Vagina (tissue), 2 donors: ENCODE results near the gene GALNT17.

Source experiments
- POLR2A ChIP-seq, 2 donors: fragments of 450-650 bp; IDR thresholded peaks; one replicate each; pipeline ENCODE4 v1.6.1; 2017; ENCODE audit warnings: antibody characterized with exemption in 2 of 2, mild to moderate bottlenecking in 2 of 2, moderate library complexity in 2 of 2
- TF ChIP-seq, protein P1 (sequence below), 3 experiments: fragments of 450-650 bp in 2 of 3; fragments of 200-600 bp in 1 of 3; sonication (generic) in 1 of 3; IDR thresholded peaks; one replicate each; pipeline ENCODE4 v1.5.1; 2017 to 2019; ENCODE audit warnings: antibody characterized with exemption in 3 of 3, mild to moderate bottlenecking in 2 of 3, moderate library complexity in 2 of 3

DNA sequence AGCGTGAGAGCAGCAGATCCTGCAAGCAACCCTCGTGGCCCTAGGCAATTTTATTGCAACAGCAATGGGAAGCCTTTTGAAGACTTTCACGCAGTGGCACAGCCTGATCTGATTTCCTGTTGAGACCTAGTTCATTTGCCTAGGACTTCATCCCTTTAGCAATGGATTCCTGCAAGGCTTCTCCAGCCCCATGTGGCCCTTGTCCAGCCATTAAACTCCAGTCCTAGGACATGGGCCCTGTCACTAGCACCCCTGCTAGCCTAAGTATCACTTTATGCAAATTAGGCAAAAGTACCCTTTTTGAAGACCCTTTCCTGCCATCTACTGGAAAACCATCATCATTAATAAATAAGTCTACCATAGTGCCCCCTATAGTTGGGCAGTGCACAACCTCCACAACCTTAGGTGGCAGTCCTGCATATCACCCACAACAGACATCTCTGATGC, 379.4 kb downstream of the GALNT17 start:
- TF ChIP-seq POLR2A (IDR thresholded peaks at IDR 0.05): no peak
- TF ChIP-seq, protein P1, sequence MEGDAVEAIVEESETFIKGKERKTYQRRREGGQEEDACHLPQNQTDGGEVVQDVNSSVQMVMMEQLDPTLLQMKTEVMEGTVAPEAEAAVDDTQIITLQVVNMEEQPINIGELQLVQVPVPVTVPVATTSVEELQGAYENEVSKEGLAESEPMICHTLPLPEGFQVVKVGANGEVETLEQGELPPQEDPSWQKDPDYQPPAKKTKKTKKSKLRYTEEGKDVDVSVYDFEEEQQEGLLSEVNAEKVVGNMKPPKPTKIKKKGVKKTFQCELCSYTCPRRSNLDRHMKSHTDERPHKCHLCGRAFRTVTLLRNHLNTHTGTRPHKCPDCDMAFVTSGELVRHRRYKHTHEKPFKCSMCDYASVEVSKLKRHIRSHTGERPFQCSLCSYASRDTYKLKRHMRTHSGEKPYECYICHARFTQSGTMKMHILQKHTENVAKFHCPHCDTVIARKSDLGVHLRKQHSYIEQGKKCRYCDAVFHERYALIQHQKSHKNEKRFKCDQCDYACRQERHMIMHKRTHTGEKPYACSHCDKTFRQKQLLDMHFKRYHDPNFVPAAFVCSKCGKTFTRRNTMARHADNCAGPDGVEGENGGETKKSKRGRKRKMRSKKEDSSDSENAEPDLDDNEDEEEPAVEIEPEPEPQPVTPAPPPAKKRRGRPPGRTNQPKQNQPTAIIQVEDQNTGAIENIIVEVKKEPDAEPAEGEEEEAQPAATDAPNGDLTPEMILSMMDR (IDR thresholded peaks at IDR 0.05): no peak
